PFSK-1 (cell line): ENCODE results near the gene EFNA2.

Experiments
- FOXP2 ChIP-seq: optimal IDR thresholded peaks from 2 replicates; pipeline ENCODE3; 2011; ENCODE audit warnings: borderline replicate concordance, control low read depth, inconsistent platforms; ENCODE audit not compliant: insufficient read depth; ENCODE audit errors: extremely low read length, extremely low read depth
- POLR2AphosphoS5 ChIP-seq: IDR thresholded peaks from 2 replicates; pipeline ENCODE4 v1.6.1; 2012; ENCODE audit warnings: low read depth, mild to moderate bottlenecking, control low read depth, low read length, moderate library complexity
- SIN3A ChIP-seq: IDR thresholded peaks from 2 replicates; pipeline ENCODE4 v1.6.1; 2012; ENCODE audit warnings: mild to moderate bottlenecking, low read length, moderate library complexity, borderline replicate concordance; ENCODE audit not compliant: insufficient read depth
- TAF1 ChIP-seq: IDR thresholded peaks from 2 replicates; pipeline ENCODE4 v1.6.1; 2012; ENCODE audit warnings: low read length, control low read depth, borderline replicate concordance; ENCODE audit not compliant: insufficient read depth
- TF ChIP-seq, protein P1 (sequence below), 2 experiments: IDR thresholded peaks; 2 replicates each; pipeline versions ENCODE4 v1.6.1 to v1.8.0; 2011 to 2012; ENCODE audit warnings: low read depth in 2 of 2, low read length in 2 of 2, control low read depth in 1 of 2, inconsistent platforms in 1 of 2, mild to moderate bottlenecking in 1 of 2, moderate library complexity in 1 of 2; ENCODE audit not compliant: insufficient read depth in 1 of 2

EFNA2 gene

DNA sequence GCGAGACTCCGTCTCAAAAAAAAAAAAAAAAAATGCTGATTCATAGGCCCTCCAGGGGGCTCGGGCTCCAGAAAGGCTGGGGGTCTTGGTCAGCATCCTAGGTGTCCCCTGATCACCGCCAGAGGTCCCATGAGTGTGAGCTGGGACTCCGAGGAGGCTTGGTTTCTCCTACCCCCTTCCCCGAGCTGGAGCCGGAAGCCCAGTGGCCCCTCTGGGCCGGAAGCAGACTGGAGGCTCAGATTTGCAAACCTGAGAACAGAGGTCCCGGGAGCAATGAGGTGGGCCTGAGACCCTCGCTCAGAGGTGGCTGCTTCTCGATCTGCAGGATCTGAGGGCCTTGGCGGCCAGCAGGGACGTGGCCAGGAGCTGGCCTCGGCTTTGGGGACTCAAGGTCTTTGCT lies 41.5 kb downstream of the EFNA2 start:
- TF ChIP-seq SIN3A, result no peak
- no peak for TF ChIP-seq FOXP2
- TF ChIP-seq, protein P1, sequence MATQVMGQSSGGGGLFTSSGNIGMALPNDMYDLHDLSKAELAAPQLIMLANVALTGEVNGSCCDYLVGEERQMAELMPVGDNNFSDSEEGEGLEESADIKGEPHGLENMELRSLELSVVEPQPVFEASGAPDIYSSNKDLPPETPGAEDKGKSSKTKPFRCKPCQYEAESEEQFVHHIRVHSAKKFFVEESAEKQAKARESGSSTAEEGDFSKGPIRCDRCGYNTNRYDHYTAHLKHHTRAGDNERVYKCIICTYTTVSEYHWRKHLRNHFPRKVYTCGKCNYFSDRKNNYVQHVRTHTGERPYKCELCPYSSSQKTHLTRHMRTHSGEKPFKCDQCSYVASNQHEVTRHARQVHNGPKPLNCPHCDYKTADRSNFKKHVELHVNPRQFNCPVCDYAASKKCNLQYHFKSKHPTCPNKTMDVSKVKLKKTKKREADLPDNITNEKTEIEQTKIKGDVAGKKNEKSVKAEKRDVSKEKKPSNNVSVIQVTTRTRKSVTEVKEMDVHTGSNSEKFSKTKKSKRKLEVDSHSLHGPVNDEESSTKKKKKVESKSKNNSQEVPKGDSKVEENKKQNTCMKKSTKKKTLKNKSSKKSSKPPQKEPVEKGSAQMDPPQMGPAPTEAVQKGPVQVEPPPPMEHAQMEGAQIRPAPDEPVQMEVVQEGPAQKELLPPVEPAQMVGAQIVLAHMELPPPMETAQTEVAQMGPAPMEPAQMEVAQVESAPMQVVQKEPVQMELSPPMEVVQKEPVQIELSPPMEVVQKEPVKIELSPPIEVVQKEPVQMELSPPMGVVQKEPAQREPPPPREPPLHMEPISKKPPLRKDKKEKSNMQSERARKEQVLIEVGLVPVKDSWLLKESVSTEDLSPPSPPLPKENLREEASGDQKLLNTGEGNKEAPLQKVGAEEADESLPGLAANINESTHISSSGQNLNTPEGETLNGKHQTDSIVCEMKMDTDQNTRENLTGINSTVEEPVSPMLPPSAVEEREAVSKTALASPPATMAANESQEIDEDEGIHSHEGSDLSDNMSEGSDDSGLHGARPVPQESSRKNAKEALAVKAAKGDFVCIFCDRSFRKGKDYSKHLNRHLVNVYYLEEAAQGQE (IDR thresholded peaks at IDR 0.05; ENCODE audit: insufficient read depth in 1 of 2, low read depth in 2 of 2, low read length in 2 of 2), result no peak
- TF ChIP-seq POLR2AphosphoS5, result no peak
- no peak for TF ChIP-seq TAF1

DNA sequence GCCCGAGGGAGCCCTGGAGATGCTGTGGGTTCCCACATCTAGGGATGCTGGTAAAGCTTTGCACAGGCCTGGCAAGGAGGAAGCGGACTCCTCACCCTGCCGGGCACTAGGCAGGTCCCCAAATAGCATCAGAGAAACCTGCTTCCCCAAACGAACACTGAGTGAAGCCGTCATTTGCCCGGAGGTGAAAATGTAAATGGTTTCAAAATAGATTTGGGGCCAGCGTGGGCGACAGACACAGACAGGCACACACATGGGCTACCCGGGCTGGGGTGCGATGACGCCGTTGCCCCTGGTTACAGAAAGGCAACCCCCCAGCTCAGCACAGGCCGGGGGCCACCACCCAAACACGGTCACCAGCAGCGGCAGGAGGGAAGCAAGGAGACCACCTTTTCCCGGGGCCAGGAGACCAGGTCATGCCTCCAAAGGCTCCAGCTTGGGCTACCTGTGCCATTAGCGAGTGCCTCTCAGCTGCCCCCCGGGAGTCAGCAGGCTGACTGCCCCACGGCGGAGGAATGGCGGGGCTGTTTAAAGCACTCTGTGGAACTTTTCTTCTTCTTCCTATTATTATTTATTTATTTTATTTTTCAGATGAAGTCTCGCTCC lies 50.5 kb downstream of the EFNA2 start:
- TF ChIP-seq, protein P1 (IDR thresholded peaks at IDR 0.05; ENCODE audit: insufficient read depth in 1 of 2, low read depth in 2 of 2, low read length in 2 of 2), result no peak
- TF ChIP-seq FOXP2 (no peak), SIN3A (no peak), POLR2AphosphoS5 (no peak), TAF1 (no peak)

DNA sequence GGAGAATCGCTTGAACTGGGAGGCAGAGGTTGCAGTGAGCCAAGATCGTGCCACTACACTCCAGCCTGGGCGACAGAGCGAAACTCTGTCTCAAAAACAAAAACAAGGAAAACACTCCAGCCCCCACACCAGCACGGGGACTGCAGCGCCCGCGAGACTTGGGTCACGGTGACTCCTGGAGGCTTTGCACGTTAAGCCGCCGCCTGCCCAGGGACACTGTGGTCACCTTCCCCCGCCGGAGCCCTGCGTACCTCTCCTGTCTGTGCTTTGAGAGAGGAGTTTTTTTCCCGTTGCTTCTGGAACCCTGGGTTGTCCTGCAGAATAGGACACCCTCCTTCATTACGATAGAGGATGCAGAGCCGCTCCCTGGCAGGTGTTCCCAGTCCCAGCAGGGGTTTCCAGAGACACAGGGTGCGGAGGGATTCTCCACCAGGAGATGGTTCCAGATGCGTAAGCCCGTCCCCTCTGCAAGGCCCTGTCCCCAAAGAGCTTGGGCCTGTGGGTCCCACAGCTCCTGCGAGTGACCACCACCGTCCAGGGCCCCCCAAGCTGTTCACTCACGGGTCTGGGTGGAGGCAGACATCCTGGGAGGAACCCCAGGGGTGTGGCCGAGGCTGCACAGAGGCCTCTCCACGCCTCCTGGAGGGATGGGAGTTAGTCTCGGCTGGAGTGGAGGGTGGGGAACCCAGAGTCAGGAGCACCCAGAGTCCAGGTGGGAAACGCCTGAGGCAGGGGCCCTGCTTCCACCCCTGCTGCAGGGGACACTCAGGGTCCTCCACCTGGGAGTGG lies 55.2 kb downstream of the EFNA2 start:
- TF ChIP-seq SIN3A (no peak), FOXP2 (no peak), TAF1 (no peak), POLR2AphosphoS5 (no peak)
- TF ChIP-seq, protein P1 (IDR thresholded peaks at IDR 0.05; ENCODE audit: insufficient read depth in 1 of 2, low read depth in 2 of 2, low read length in 2 of 2), result no peak

DNA sequence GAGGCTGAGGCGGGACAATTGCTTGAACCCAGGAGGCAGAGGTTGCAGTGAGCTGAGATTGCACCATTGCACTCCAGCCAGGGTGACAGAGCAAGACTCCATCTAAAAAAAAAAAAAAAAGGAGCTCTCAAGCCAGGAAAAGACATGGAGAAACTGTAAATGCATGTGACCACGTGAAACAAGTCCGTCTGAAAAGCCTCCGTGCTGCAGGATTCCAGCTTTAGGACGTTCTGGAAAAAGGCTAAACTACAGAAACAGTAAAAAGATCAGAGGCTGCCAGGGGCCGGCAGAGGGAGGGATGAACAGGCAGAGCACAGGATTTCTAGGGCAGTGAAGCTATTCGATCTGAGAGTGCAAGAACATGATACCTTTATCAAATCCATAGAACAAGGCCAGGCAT lies 57.4 kb downstream of the EFNA2 start:
- TF ChIP-seq FOXP2 (no peak), POLR2AphosphoS5 (no peak), SIN3A (no peak), TAF1 (no peak)
- TF ChIP-seq, protein P1 (IDR thresholded peaks at IDR 0.05; ENCODE audit: insufficient read depth in 1 of 2, low read depth in 2 of 2, low read length in 2 of 2), result no peak
